NCI-H1694 treated with DMSO at 0.1 percent for 48 hours (cell line): ENCODE measurements around the gene HCK.
"Not testable (repeated sequence)": the region's sequence is repeated elsewhere in the genome, so short reads cannot be mapped to it uniquely, and the experiment has no call there.

Experiments
- DNase-seq: peaks from one replicate; lab custom pipeline; 2025; lab: John Stamatoyannopoulos, UW

The HCK gene

DNA sequence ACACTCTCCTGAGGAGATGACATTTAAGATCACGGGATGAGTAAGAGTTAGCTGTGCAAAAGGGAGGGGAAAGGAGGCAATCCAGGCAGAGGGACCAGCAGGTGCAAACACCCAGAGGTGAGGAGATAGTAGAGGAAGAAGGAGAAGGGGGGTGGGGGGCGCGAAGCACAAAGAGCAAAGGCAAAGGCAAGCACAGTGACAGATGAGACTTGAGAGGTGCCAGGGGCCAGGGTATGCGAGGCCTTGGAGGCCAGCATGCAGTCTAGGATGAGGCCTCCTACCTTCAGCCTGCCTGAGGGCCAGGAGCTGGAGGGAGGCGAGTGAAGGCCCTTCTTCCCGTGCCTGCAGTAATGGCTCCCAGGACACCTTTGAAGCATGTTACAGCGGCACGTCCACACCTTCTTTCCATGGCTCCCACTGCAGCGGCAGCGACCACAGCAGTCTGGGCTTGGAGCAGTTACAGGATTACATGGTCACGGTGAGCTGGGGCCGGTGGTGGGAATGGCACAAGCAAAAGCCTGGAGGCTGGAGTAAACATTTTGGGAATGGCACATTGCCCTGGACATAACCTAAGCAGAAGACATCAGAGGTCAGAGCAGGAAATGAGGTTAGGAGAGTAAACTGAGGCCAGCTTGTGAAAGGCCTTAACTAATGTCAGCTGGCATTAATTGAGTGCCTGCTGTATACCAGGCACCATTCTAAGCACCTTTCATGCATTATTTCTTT is 23.2 kb upstream of the HCK start:
- DNase-seq, result no peak

- no peak for DNase-seq
Measured at GRCh38 chr20:32029561-32029960, 22.5 kb upstream of the HCK start.

DNA sequence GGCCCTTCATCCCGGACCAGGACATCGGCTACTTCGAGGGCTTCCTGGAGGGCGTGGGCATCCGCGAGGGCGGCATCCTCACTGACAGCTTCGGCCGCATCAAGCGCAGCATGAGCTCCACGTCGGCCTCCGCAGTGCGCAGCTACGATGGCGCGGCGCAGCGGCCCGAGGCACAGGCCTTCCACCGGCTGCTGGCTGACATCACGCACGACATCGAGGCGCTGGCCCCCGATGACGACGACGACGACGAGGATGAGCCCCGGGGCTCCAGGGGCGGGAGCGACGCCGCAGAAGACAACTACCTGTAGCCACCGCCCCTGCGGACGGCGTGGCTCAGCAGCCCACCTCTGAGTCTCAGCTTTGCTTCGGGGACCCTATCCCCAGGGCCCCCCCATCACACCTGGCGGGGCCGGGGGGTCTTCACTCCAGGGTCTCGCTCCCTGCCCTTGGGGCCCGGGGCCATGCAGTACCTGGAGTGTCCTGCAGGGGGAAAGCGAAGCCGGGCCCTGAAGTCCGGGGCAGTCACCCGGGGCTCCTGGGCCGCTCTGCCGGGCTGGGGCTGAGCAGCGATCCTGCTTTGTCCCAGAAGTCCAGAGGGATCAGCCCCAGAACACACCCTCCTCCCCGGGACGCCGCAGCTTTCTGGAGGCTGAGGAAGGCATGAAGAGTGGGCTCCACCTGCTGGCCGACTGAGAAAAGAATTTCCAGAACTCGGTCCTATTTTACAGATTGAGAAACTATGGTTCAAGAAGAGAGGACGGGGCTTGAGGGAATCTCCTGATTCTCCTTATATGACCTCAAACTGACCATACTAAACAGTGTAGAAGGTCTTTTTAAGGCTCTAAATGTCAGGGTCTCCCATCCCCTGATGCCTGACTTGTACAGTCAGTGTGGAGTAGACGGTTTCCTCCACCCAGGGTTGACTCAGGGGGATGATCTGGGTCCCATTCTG is 20.8 kb upstream of the HCK start:
- DNase-seq, result peak; percentile 84

DNA sequence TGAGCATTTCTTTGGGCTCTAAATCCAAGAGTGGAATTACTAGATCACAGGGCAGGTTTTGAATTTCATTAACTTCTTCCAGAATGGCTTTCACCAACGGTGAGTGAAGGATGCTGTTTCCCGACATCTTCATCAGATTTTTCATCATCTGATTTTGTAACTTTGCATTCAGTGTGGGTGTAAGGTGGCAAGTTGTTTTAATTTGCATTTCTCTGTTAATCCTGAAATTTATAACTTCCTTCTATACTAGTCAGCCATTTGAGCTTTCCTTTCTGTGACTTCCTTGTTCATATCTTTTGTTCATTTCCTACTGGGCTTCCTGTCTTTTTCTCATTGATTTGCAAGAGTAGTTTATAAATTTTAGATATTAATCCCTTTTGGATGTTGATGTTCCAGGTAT is 18.7 kb upstream of the HCK start:
- DNase-seq, result no peak

- not testable (repeated sequence) for DNase-seq
Measured at GRCh38 chr20:32033721-32034120, 18.3 kb upstream of the HCK start.

GRCh38 chr20:32034581-32035425 is 17.2 kb upstream of the HCK start:
- no peak for DNase-seq

DNA sequence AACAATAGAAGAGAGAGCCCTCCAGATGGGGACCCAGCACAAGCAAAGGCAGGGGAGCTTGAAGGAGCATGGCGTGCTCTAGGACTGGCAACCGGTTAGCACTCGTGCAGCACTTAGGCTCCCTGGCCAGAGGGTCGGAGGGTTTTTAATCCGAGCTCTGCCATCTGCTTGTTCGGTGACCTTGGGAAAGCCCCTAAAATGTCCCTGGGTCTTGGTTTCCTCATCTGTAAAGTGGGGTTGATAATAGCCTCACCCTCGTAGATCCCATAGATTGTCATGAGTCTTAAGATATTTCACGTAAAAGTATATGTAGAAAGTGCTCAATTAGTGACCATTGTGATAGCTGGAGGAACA is 16.6 kb upstream of the HCK start:
- DNase-seq, result no peak

- DNase-seq, result no peak
Measured at GRCh38 chr20:32036252-32036651, 15.8 kb upstream of the HCK start.

- DNase-seq, result no peak
Measured at GRCh38 chr20:32036716-32037485, 15.1 kb upstream of the HCK start.

GRCh38 chr20:32037929-32038328 is 14.1 kb upstream of the HCK start:
- no peak for DNase-seq

DNA sequence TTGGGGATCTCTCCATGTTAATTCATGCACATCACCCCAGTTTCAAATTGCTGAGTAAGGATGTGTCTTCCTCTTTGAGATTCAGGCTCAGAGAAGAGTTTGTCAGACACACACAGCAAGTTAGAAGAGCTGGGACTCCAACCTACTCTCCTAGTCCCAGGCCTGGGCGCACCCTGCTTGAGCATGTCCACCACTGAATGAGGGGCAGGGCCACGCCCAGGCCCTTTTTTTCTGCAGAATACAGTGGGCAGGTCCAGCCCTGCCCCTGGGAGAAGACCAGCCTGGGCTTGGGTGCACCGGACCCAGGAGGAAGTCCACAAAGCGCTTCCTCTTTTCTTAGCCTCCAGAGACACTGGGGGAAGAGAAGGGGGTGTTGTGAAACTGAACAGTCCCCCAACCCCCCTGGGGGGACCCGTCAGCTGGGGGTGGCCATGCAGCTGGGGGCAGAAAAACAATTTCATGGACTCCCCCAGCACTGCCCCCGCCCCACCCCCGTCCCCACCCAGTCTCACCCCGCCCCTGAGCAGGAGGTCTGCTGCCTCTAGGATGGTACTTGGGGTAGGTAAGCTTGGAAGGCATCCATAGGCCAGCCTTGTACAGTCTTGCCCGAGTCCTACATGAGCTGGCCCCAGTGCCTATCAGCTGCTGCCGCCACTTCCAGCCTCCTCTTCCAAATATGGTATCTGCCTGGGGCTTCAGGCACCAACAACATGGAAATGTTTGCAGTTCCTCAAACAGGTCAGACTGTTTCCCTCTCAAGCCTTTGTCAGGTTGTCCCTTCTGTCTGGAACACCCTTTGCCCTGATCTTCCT is 11.7 kb upstream of the HCK start:
- peak; percentile 6 for DNase-seq

GRCh38 chr20:32045999-32046398 is 6.0 kb upstream of the HCK start:
- no peak for DNase-seq

DNA sequence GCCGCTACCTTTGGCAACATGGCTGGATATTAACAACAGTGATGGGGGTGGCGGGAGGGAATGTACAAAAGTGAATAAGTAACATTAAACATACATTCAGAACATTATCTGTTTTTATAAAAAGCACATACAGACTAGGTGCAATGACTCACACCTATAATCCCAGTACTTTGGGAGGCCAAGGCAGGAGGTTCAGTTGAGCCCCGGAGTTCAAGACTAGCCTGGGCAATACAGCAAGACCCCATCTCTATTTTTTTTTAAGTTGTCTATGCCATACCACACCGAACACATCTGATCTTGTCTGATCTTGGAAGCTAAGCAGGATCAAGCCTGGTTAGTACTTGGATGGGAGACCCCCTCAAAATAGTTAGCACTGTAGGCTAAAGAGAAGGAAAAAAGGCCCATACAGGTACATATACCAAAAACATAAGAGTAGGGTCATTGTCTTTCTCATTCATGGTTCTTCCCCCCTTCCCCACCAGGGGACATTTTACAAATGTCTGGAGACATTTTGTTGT is 1.7 kb upstream of the HCK start:
- DNase-seq, result no peak

DNA sequence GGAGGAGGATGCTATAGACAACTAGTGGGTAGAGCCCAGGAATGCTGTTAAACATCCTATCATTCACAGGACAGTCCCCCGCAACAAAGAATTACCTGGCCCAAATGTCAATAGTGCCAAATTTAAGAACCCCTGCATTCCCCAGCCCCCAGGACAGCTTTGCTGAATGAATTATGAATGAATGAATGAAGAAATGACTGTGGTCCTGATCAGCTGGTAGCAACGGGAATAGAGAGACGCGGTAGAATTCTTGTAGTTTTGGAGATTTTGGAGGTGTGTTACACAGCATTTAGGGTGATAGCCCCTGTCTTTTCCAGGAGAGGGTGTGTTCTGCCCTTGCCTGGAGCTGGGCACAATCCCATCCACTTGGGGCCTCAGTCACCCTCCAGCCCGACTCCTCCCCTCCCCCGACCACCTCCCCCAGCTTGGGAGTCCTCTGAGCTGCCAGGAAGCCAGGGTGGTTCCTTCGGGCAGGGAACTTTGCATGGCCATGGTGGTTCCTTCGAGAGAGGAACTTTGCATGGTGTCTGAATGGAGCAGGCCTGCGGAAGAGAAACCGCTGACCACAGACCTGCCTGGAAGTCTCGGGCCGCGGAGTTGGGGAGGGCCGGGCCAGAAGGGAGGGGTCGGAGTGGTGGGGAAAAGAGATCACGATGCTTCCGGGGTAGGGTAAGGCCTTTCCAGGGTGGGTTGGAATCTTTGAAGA is 1.0 kb upstream of the HCK start:
- no peak for DNase-seq

DNA sequence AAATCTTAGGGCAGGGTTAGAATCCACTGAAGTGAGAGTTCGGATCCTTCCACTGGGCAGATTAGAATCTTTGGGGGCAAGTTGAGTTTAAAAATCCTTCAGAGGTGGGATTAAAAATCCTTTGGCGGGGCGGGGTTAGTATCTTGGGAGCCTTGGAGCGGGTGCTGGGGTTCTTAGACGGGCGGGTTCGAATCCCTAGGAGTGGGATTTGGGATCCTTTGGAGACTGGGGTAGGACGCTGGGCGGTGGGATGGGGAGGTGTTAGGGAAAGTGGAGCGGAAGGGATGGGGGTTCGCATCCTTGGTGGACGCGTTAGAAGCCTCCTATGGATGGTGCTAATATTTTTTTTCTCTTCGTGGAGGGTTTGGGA is 337 bp upstream of the HCK start:
- no peak for DNase-seq

GRCh38 chr20:32052778-32053362 is 828 bp downstream of the HCK start:
- DNase-seq, result no peak

DNA sequence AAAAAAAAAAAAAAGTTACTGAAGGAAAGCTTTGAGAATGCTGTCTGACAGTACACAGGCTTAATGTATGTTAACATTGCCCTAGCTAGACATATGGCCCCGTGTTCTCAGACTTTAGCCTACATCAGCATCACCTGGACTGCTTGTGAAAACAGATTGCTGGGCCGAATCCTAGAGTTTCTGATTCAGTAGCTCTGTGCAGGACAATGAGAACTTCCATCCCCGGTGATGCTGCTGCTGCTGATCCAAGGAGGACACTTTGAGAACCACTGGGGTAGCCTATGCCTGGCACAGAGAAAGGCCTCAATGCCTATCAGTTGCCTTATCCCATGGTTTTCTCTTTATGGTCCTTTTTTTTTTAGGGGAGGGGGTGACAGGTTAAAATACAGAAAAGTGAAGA is 1.6 kb downstream of the HCK start:
- no peak for DNase-seq

DNA sequence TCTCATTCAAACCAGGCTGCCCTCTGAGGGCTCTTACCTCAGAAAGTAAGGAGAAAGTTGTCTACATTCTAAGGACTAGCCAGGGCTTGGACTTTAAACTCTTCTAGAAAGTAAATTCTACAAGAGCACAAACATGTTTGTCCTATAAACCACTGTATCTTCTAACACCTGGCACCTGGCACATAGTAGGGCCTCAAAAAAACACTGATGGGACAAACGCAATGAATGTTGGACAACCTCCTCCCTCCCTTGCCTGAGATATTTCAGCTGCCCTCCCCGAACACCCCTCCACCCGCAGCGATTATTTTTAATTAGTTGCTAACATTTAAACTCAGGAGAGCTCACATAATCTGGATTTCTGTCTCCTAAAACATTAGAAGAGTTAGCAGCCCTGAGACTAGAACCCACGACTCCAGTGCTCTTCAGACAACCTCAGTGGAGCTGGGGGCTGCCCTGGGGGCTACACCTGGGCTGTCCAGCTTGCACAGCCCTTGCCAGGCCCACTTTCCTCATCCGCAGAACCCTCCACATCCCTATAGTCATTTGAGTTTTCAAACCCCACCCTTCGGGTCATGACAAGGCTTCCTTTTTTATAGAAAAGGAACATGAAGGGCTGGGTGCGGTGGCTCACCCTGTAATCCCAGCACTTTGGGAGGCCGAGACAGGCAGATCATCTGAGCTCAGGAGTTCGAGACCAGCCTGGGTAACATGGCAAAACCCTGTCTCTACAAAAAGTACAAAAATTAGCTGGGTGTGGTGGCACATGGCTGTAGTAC is 4.9 kb downstream of the HCK start:
- DNase-seq, result no peak

GRCh38 chr20:32057656-32058184 is 5.7 kb downstream of the HCK start:
- DNase-seq, result no peak
